GM06990 (cell line): Measurements from ENCODE around the gene ANKS1A.

Experiments used
- DNase-seq: peaks from one replicate; pipeline ENCODE4 v3.0.0-alpha.2; 2011; ENCODE audit not compliant: insufficient read length; ENCODE audit errors: extremely low read depth
- H3K27me3 ChIP-seq: replicated peaks from 2 replicates; pipeline ENCODE4 v1.6.0; 2011; ENCODE audit warnings: low read length; ENCODE audit not compliant: control insufficient read depth, insufficient read depth
- H3K36me3 ChIP-seq: 2 replicates; pipeline ENCODE4 v1.5.1; 2011; ENCODE audit warnings: low read length; ENCODE audit not compliant: control insufficient read depth, insufficient read depth
- H3K4me3 ChIP-seq: replicated peaks from 2 replicates; pipeline ENCODE4 v1.5.1; 2011; ENCODE audit warnings: low read depth, mild to moderate bottlenecking, control low read depth, low read length
- TF ChIP-seq, protein P1 (sequence below): IDR thresholded peaks from 2 replicates; pipeline ENCODE4 v1.5.1; 2011; ENCODE audit warnings: low read length, control low read depth, mild to moderate bottlenecking, inconsistent platforms; ENCODE audit not compliant: insufficient read depth, poor library complexity, severe bottlenecking

ANKS1A gene

DNA sequence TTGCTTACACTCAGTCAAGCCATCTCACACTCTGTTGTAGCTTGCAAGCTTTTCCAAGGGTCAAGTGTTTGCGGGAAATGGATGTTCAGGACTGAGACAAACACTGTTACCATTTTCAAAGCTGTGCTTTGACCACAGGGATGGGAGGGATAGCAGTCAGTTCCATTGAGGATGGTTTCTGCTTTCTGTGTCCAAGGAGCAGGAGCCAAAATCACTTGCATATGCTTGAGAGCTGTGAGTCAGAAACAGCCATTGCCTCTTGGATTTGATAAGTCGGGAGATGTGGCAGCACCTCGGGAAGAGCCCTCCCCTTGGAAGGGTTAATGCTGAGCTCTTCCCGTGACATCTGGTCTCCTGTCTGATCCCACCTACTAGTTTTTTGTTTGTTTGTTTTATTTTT, 166.8 kb downstream of the ANKS1A start:
- Histone ChIP-seq H3K36me3 (no peaks in the 10 kb centered on the region; the same call in 1 of the 2 replicates), H3K27me3 (no peaks in the 10 kb centered on the region), H3K4me3 (no peak overlapping the region)
- TF ChIP-seq, protein P1, sequence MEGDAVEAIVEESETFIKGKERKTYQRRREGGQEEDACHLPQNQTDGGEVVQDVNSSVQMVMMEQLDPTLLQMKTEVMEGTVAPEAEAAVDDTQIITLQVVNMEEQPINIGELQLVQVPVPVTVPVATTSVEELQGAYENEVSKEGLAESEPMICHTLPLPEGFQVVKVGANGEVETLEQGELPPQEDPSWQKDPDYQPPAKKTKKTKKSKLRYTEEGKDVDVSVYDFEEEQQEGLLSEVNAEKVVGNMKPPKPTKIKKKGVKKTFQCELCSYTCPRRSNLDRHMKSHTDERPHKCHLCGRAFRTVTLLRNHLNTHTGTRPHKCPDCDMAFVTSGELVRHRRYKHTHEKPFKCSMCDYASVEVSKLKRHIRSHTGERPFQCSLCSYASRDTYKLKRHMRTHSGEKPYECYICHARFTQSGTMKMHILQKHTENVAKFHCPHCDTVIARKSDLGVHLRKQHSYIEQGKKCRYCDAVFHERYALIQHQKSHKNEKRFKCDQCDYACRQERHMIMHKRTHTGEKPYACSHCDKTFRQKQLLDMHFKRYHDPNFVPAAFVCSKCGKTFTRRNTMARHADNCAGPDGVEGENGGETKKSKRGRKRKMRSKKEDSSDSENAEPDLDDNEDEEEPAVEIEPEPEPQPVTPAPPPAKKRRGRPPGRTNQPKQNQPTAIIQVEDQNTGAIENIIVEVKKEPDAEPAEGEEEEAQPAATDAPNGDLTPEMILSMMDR, result no peak
- no peak for DNase-seq

DNA sequence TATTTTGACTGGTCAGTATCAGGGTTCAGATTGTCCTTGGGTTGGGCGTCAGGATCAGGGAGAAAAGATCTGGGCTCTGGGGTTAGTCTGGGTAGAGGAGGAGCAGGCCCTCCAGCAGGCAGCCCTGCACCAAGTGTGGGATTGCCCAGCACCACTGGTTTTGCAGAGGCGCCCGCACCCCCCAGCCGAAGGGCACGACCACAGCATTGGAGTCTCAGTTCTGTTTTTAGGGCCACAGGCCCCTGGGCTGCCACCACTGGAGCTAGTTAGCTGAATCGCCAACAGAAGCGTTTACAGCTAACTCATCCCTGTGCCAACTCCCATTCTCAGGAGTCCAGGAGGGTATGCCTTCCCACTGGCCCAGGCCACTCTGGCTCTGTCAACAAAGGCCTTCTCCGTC, 167.9 kb downstream of the ANKS1A start:
- no peaks in the 10 kb centered on the region; the same call in 1 of the 2 replicates for H3K36me3 ChIP-seq
- no peak overlapping the region for H3K4me3 ChIP-seq
- TF ChIP-seq, protein P1, result no peak
- no peak for DNase-seq
- no peaks in the 10 kb centered on the region for H3K27me3 ChIP-seq

DNA sequence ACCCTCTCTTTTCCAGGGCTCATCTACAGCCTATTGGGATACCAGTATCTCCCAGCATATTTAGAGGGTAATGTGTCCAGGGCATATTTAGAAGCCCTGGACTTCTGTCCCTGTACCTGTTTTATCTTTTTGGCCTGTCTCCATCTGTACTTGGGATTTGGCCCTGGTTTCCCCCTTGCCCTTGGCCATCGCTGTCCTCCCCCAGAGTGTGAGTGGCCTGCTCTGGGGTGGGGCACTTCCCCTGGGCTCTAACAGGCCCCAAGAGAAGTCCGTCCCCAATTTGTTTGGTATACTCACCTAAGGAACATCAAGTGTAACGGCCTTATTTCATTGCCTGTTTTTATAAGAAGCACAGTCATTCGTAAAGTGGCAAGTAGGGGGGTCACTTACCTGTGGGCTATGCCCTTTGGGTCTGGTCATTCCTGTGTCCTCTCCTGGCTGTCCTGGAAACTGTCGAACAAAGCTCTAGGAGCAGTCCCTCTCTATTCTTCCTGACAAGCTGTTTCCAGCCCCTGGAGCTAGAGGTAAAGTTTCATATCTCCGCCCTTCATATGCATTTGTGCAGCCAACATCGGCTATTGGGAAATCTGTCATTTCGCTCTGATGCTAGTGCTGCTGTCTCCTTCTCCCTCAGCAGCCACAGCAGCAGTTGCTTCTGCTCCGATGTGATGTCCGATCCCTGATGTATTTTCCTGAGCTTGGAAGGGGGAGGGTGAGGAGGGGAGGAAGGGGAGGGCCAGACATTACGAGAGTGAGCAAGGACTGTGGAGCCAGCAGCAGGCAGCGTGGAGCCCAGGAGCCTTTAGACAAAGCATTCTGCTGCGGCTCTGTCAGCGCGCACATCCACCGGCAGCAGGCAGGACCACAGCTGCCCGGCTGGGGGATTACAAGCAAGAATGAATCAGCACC, 168.6 kb downstream of the ANKS1A start:
- DNase-seq, result no peak
- Histone ChIP-seq H3K27me3 (no peaks in the 10 kb centered on the region), H3K36me3 (no peaks in the 10 kb centered on the region; the same call in 1 of the 2 replicates), H3K4me3 (no peak overlapping the region)
- TF ChIP-seq, protein P1, result no peak

DNA sequence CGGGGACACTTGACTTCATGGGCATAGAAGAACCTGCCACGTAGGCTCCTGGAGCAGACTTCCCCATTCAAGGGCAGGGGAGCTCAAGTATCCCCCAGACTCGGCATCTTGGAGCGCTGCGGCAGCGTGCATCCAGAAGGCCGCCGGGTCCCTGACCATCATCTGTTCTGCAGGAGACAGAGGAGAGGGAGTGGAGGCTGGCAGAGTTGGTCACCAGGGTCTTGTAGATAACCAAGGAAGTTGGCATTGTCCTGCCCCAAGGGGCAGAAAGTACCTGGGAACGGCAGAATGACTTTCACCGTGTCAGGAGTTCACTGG, 169.3 kb downstream of the ANKS1A start:
- no peak for DNase-seq
- no peaks in the 10 kb centered on the region for H3K27me3 ChIP-seq
- no peak overlapping the region for H3K4me3 ChIP-seq
- H3K36me3 ChIP-seq, result no peaks in the 10 kb centered on the region; the same call in 1 of the 2 replicates
- TF ChIP-seq, protein P1, result no peak

DNA sequence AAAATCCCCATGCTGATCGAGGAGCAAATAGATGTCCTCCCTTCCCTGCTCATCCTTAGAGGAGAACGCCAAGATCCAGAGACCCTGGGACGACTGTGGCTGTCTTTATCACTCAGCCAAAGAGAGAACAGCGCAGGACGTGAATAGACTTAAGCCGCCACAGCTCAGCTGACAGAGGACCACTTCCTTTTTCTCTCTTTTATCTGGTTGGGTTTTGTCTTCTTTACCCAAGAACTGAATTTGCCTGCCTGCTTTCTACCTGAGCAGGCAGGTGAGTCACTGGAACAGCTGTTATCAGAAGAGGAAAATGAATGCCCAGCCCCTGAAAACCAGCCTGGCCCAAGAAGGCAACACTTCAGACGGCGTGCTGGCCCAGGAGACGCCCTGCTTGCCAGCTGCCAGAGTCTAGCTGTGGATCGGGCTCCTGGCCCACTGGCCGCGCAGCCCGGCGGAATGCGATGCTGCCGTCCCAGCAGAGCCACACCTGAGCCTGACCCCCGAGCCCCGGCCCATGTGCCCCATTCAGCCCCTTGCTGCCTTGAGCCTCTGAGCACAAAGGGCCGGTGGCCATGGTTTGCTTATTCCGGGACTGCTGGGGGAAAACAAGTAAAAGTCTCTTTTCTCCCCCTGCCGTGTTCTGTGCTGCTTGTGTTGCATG, 169.9 kb downstream of the ANKS1A start:
- no peak for DNase-seq
- no peaks in the 10 kb centered on the region for H3K27me3 ChIP-seq
- H3K4me3 ChIP-seq, result no peak overlapping the region
- TF ChIP-seq, protein P1, result no peak
- H3K36me3 ChIP-seq, result no peaks in the 10 kb centered on the region; the same call in 1 of the 2 replicates
